ENCODE measurements around the gene A4GALT. TPM values are rescaled to one million over a fixed set of nuclear protein-coding genes. Genes with fewer than 3 reads are reported as not detected.

The A4GALT gene
- total RNA-seq, 1 donor: 0.10 TPM

GRCh38 chr22:42719133-42719532, 1.5 kb downstream of the A4GALT start:
- H3K27me3 ChIP-seq (ENCODE audit: insufficient read depth, low read length): peaks cover 35% of the 10 kb centered on the region
- H3K4me1 ChIP-seq (ENCODE audit: insufficient read depth, low read length): peaks cover 10% of the 10 kb centered on the region

GRCh38 chr22:42717197-42717928, 3.3 kb downstream of the A4GALT start:
- H3K4me1 ChIP-seq (ENCODE audit: insufficient read depth, low read length): peaks cover 10% of the 10 kb centered on the region
- H3K27me3 ChIP-seq (ENCODE audit: insufficient read depth, low read length): peaks cover 35% of the 10 kb centered on the region

More at GRCh38 chr22:42719133-42719532, 1.5 kb downstream of the A4GALT start:
- no peak overlapping the region for H3K4me3 ChIP-seq (ENCODE audit: low read length)
- no peaks in the 10 kb centered on the region for H3K9me3 ChIP-seq (ENCODE audit: low read depth, low read length)

GRCh38 chr22:42716649-42717127, 4.0 kb downstream of the A4GALT start:
- H3K4me3 ChIP-seq (ENCODE audit: low read length): no peak overlapping the region
- no peaks in the 10 kb centered on the region for H3K9me3 ChIP-seq (ENCODE audit: low read depth, low read length)
- H3K4me1 ChIP-seq (ENCODE audit: insufficient read depth, low read length): peaks cover 10% of the 10 kb centered on the region
- peaks cover 31% of the 10 kb centered on the region for H3K27me3 ChIP-seq (ENCODE audit: insufficient read depth, low read length)

More at GRCh38 chr22:42717197-42717928, 3.3 kb downstream of the A4GALT start:
- no peaks in the 10 kb centered on the region for H3K9me3 ChIP-seq (ENCODE audit: low read depth, low read length)
- no peak overlapping the region for H3K4me3 ChIP-seq (ENCODE audit: low read length)

- Histone ChIP-seq H3K4me1 (ENCODE audit: insufficient read depth, low read length) (peaks cover 10% of the 10 kb centered on the region), H3K4me3 (ENCODE audit: low read length) (no peak overlapping the region), H3K27me3 (ENCODE audit: insufficient read depth, low read length) (peaks cover 26% of the 10 kb centered on the region), H3K9me3 (ENCODE audit: low read depth, low read length) (no peaks in the 10 kb centered on the region)
These were observed 4.4 kb downstream of the A4GALT start for GRCh38 chr22:42716221-42716620.

- Histone ChIP-seq H3K9me3 (ENCODE audit: low read depth, low read length) (peaks cover 1% of the 10 kb centered on the region), H3K4me3 (ENCODE audit: low read length) (no peak overlapping the region), H3K27me3 (ENCODE audit: insufficient read depth, low read length) (peaks cover 18% of the 10 kb centered on the region), H3K4me1 (ENCODE audit: insufficient read depth, low read length) (peaks cover 4% of the 10 kb centered on the region)
These were observed 5.8 kb downstream of the A4GALT start for GRCh38 chr22:42714768-42715390.

- Histone ChIP-seq H3K4me3 (ENCODE audit: low read length) (no peak overlapping the region), H3K27me3 (ENCODE audit: insufficient read depth, low read length) (peaks cover 12% of the 10 kb centered on the region)
These were observed 6.4 kb downstream of the A4GALT start for GRCh38 chr22:42714308-42714707.

GRCh38 chr22:42711895-42712837, 8.5 kb downstream of the A4GALT start:
- H3K27me3 ChIP-seq (ENCODE audit: insufficient read depth, low read length): peaks cover 3% of the 10 kb centered on the region
- no peak overlapping the region for H3K4me3 ChIP-seq (ENCODE audit: low read length)
- peaks cover 7% of the 10 kb centered on the region for H3K9me3 ChIP-seq (ENCODE audit: low read depth, low read length)
- no peaks in the 10 kb centered on the region for H3K4me1 ChIP-seq (ENCODE audit: insufficient read depth, low read length)

More at GRCh38 chr22:42714308-42714707, 6.4 kb downstream of the A4GALT start:
- Histone ChIP-seq H3K4me1 (ENCODE audit: insufficient read depth, low read length) (no peaks in the 10 kb centered on the region), H3K9me3 (ENCODE audit: low read depth, low read length) (peaks cover 7% of the 10 kb centered on the region)

GRCh38 chr22:42711281-42711731, 9.4 kb downstream of the A4GALT start:
- no peak overlapping the region for H3K4me3 ChIP-seq (ENCODE audit: low read length)
- no peaks in the 10 kb centered on the region for H3K27me3 ChIP-seq (ENCODE audit: insufficient read depth, low read length)
- H3K9me3 ChIP-seq (ENCODE audit: low read depth, low read length): peaks cover 7% of the 10 kb centered on the region
- H3K4me1 ChIP-seq (ENCODE audit: insufficient read depth, low read length): no peaks in the 10 kb centered on the region

- Histone ChIP-seq H3K4me1 (ENCODE audit: insufficient read depth, low read length) (no peaks in the 10 kb centered on the region), H3K4me3 (ENCODE audit: low read length) (no peak overlapping the region), H3K9me3 (ENCODE audit: low read depth, low read length) (peaks cover 7% of the 10 kb centered on the region), H3K27me3 (ENCODE audit: insufficient read depth, low read length) (no peaks in the 10 kb centered on the region)
These were observed 12.3 kb downstream of the A4GALT start for GRCh38 chr22:42708417-42708816.

- H3K4me3 ChIP-seq (ENCODE audit: low read length): no peak overlapping the region
- H3K4me1 ChIP-seq (ENCODE audit: insufficient read depth, low read length): no peaks in the 10 kb centered on the region
- peaks cover 7% of the 10 kb centered on the region for H3K9me3 ChIP-seq (ENCODE audit: low read depth, low read length)
- H3K27me3 ChIP-seq (ENCODE audit: insufficient read depth, low read length): no peaks in the 10 kb centered on the region
These were observed 13.2 kb downstream of the A4GALT start for GRCh38 chr22:42707496-42707895.

- Histone ChIP-seq H3K4me1 (ENCODE audit: insufficient read depth, low read length) (no peaks in the 10 kb centered on the region), H3K27me3 (ENCODE audit: insufficient read depth, low read length) (no peaks in the 10 kb centered on the region), H3K9me3 (ENCODE audit: low read depth, low read length) (peaks cover 5% of the 10 kb centered on the region), H3K4me3 (ENCODE audit: low read length) (no peak overlapping the region)
These were observed 15.8 kb downstream of the A4GALT start for GRCh38 chr22:42704896-42705295.

GRCh38 chr22:42702675-42703074, 18.0 kb downstream of the A4GALT start:
- Histone ChIP-seq H3K9me3 (ENCODE audit: low read depth, low read length) (no peaks in the 10 kb centered on the region), H3K4me1 (ENCODE audit: insufficient read depth, low read length) (no peaks in the 10 kb centered on the region), H3K4me3 (ENCODE audit: low read length) (no peak overlapping the region), H3K27me3 (ENCODE audit: insufficient read depth, low read length) (no peaks in the 10 kb centered on the region)

GRCh38 chr22:42701694-42702093, 19.0 kb downstream of the A4GALT start:
- Histone ChIP-seq H3K9me3 (ENCODE audit: low read depth, low read length) (no peaks in the 10 kb centered on the region), H3K4me1 (ENCODE audit: insufficient read depth, low read length) (no peaks in the 10 kb centered on the region), H3K27me3 (ENCODE audit: insufficient read depth, low read length) (no peaks in the 10 kb centered on the region), H3K4me3 (ENCODE audit: low read length) (no peak overlapping the region)

GRCh38 chr22:42700901-42701300, 19.8 kb downstream of the A4GALT start:
- H3K9me3 ChIP-seq (ENCODE audit: low read depth, low read length): no peaks in the 10 kb centered on the region
- no peaks in the 10 kb centered on the region for H3K27me3 ChIP-seq (ENCODE audit: insufficient read depth, low read length)
- H3K4me3 ChIP-seq (ENCODE audit: low read length): no peak overlapping the region
- no peaks in the 10 kb centered on the region for H3K4me1 ChIP-seq (ENCODE audit: insufficient read depth, low read length)

GRCh38 chr22:42700355-42700754, 20.3 kb downstream of the A4GALT start:
- no peaks in the 10 kb centered on the region for H3K9me3 ChIP-seq (ENCODE audit: low read depth, low read length)

More at GRCh38 chr22:42700355-42700754, 20.3 kb downstream of the A4GALT start:
- no peak overlapping the region for H3K4me3 ChIP-seq (ENCODE audit: low read length)
- no peaks in the 10 kb centered on the region for H3K4me1 ChIP-seq (ENCODE audit: insufficient read depth, low read length)
- H3K27me3 ChIP-seq (ENCODE audit: insufficient read depth, low read length): no peaks in the 10 kb centered on the region
